HEK293T (cell line): Measurements from ENCODE around the gene MAML2.

Experiments used
- CTCF ChIA-PET: fragments of 350-600 bp; formaldehyde crosslinking; extraction: SDS; loops from one replicate; lab custom pipeline; 2021; ENCODE audit warnings: antibody characterized with exemption, inconsistent platforms; lab: Yijun Ruan, JAX
- POLR2A ChIA-PET: fragments of 350-600 bp; formaldehyde crosslinking; extraction: SDS; loops from one replicate; lab custom pipeline; 2020; ENCODE audit warnings: antibody characterized with exemption, inconsistent platforms; lab: Yijun Ruan, JAX
- DNase-seq: peaks from one replicate; pipeline ENCODE4 v3.0.0; 2012; ENCODE audit warnings: mixed read lengths; ENCODE audit errors: extremely low spot score
- ARNT ChIP-seq: fragments of 450-650 bp; IDR thresholded peaks from 2 replicates; pipeline ENCODE4 v1.6.1; 2017; ENCODE audit warnings: mild to moderate bottlenecking
- BHLHE40 ChIP-seq: fragments of 450-650 bp; IDR thresholded peaks from 2 replicates; pipeline ENCODE4 v1.6.1; 2016; ENCODE audit warnings: mild to moderate bottlenecking, moderate library complexity, borderline replicate concordance
- CTBP1 ChIP-seq: fragments of 450-650 bp; IDR thresholded peaks from 2 replicates; pipeline ENCODE4 v1.6.1; 2016; ENCODE audit warnings: borderline replicate concordance
- ELF4 ChIP-seq: fragments of 450-650 bp; IDR thresholded peaks from 2 replicates; pipeline ENCODE4 v1.6.1; 2017; ENCODE audit warnings: antibody characterized with exemption
- FOXA1 ChIP-seq: fragments of 450-650 bp; IDR thresholded peaks from 2 replicates; pipeline ENCODE4 v1.6.1; 2016; ENCODE audit warnings: mild to moderate bottlenecking
- FOXK2 ChIP-seq: fragments of 450-650 bp; IDR thresholded peaks from 2 replicates; pipeline ENCODE4 v1.6.1; 2016; ENCODE audit warnings: mild to moderate bottlenecking
- FOXM1 ChIP-seq: fragments of 450-650 bp; IDR thresholded peaks from 2 replicates; pipeline ENCODE4 v1.6.1; 2017; ENCODE audit warnings: mild to moderate bottlenecking, borderline replicate concordance
- HDGF ChIP-seq: fragments of 450-650 bp; IDR thresholded peaks from 2 replicates; pipeline ENCODE4 v1.6.1; 2017; ENCODE audit warnings: antibody characterized with exemption, borderline replicate concordance
- L3MBTL2 ChIP-seq: fragments of 450-650 bp; conservative IDR thresholded peaks from 2 replicates; pipeline ENCODE4 v1.6.1; 2016; ENCODE audit warnings: mild to moderate bottlenecking
- LEF1 ChIP-seq: fragments of 450-650 bp; IDR thresholded peaks from 2 replicates; pipeline ENCODE4 v1.6.1; 2017; ENCODE audit warnings: mild to moderate bottlenecking, borderline replicate concordance
- NFRKB ChIP-seq: fragments of 450-650 bp; IDR thresholded peaks from 2 replicates; pipeline ENCODE4 v1.6.1; 2016; ENCODE audit warnings: mild to moderate bottlenecking, moderate library complexity
- PKNOX1 ChIP-seq: fragments of 450-650 bp; IDR thresholded peaks from 2 replicates; pipeline ENCODE4 v1.6.1; 2016
- SP1 ChIP-seq: fragments of 450-650 bp; IDR thresholded peaks from 2 replicates; pipeline ENCODE4 v1.6.1; 2017
- SUZ12 ChIP-seq: fragments of 450-650 bp; IDR thresholded peaks from 2 replicates; pipeline ENCODE4 v1.6.1; 2016; ENCODE audit warnings: mild to moderate bottlenecking
- TARDBP ChIP-seq: fragments of 450-650 bp; IDR thresholded peaks from 2 replicates; pipeline ENCODE4 v1.6.1; 2016
- ZNF384 ChIP-seq: fragments of 450-650 bp; IDR thresholded peaks from 2 replicates; pipeline ENCODE4 v1.6.1; 2016

MAML2 gene

GRCh38 chr11:96230686-96231085 is 112.3 kb downstream of the MAML2 start:
- CTCF ChIA-PET, result no interaction called here
- POLR2A ChIA-PET, result no interaction called here
- TF ChIP-seq HDGF, result no peak
- no peak for TF ChIP-seq ARNT
- TF ChIP-seq BHLHE40, result no peak
- no peak for TF ChIP-seq ZNF384
- TF ChIP-seq CTBP1, result no peak
- TF ChIP-seq TARDBP, result no peak
- no peak for TF ChIP-seq PKNOX1
- no peak for TF ChIP-seq SP1
- no peak for TF ChIP-seq SUZ12
- TF ChIP-seq FOXK2, result no peak
- no peak for DNase-seq

GRCh38 chr11:96229354-96229977 is 113.5 kb downstream of the MAML2 start:
- no peak for TF ChIP-seq NFRKB
- TF ChIP-seq FOXK2, result no peak
- TF ChIP-seq SUZ12, result no peak
- TF ChIP-seq ELF4, result no peak
- no peak for TF ChIP-seq TARDBP
- no peak for TF ChIP-seq FOXM1
- TF ChIP-seq PKNOX1, result no peak
- no peak for TF ChIP-seq BHLHE40
- TF ChIP-seq LEF1, result no peak
- no peak for DNase-seq
- ChIA-PET POLR2A (no interaction called here), CTCF (interaction anchor here (1.0 kb wide), 1 partner anchor 114 kb away, joined by 3 read pairs; the partner anchor contains the start of gene MAML2)

GRCh38 chr11:96228910-96229309 is 114.1 kb downstream of the MAML2 start:
- CTCF ChIA-PET, result no interaction called here
- TF ChIP-seq NFRKB, result no peak
- TF ChIP-seq ZNF384, result no peak
- TF ChIP-seq FOXA1, result no peak
- no peak for TF ChIP-seq CTBP1
- TF ChIP-seq ARNT, result no peak
- no peak for TF ChIP-seq SUZ12
- TF ChIP-seq BHLHE40, result no peak
- TF ChIP-seq TARDBP, result no peak
- TF ChIP-seq PKNOX1, result no peak
- TF ChIP-seq LEF1, result no peak
- TF ChIP-seq ELF4, result no peak
- no peak for TF ChIP-seq SP1
- TF ChIP-seq L3MBTL2, result no peak
- POLR2A ChIA-PET, result interaction anchor here (1.2 kb wide), 1 partner anchor 114 kb away, joined by 3 read pairs; the partner anchor contains the start of gene MAML2
- no peak for DNase-seq

GRCh38 chr11:96228473-96228891 is 114.5 kb downstream of the MAML2 start:
- DNase-seq, result no peak
- POLR2A ChIA-PET, result interaction anchor here (1.2 kb wide), 1 partner anchor 115 kb away, joined by 3 read pairs; the partner anchor contains the start of gene MAML2
- TF ChIP-seq ELF4, result no peak
- TF ChIP-seq CTBP1, result no peak
- TF ChIP-seq FOXK2, result no peak
- TF ChIP-seq BHLHE40, result no peak
- no peak for TF ChIP-seq L3MBTL2
- no peak for TF ChIP-seq NFRKB
- no peak for TF ChIP-seq LEF1
- TF ChIP-seq HDGF, result no peak
- no peak for TF ChIP-seq FOXA1
- TF ChIP-seq SP1, result no peak
- CTCF ChIA-PET, result interaction anchor here (0.6 kb wide), 1 partner anchor 383 kb away, joined by 3 read pairs; no protein-coding TSS in a partner anchor

GRCh38 chr11:96227244-96227643 is 115.8 kb downstream of the MAML2 start:
- ChIA-PET POLR2A (no interaction called here), CTCF (interaction anchor here (0.6 kb wide), 1 partner anchor 43 kb away, joined by 3 read pairs; no protein-coding TSS in a partner anchor)
- TF ChIP-seq SUZ12 (no peak), ELF4 (no peak)
- DNase-seq, result no peak

GRCh38 chr11:96223083-96223482 is 119.9 kb downstream of the MAML2 start:
- TF ChIP-seq LEF1, result no peak
- no peak for TF ChIP-seq ZNF384
- POLR2A ChIA-PET, result interaction anchor here (1.4 kb wide), 1 partner anchor 20 kb away, joined by 4 read pairs; no protein-coding TSS in a partner anchor
- CTCF ChIA-PET, result no interaction called here
- DNase-seq, result no peak

- POLR2A ChIA-PET, result no interaction called here
- DNase-seq, result no peak
- CTCF ChIA-PET, result no interaction called here
- TF ChIP-seq PKNOX1, result no peak
Measured at GRCh38 chr11:96222102-96222501, 120.9 kb downstream of the MAML2 start.
